ENCODE results near the gene CTDSPL. TPM values are rescaled to one million over a fixed set of nuclear protein-coding genes. Genes with fewer than 3 reads are reported as not detected.

CTDSPL gene
- total RNA-seq, 1 donor from 2014 or later: 43.0 TPM

- Histone ChIP-seq H3K9me3 (ENCODE audit: low read depth) (no peaks in the 10 kb centered on the region), H2AFZ (replicated peaks) (no peak overlapping the region), H3K4me2 (no peak overlapping the region), H3K27ac (no peak overlapping the region), H4K20me1 (ENCODE audit: low read depth) (peaks cover 37% of the 10 kb centered on the region), H3K36me3 (no peaks in the 10 kb centered on the region), H3K9ac (no peak overlapping the region), H3K27me3 (no peaks in the 10 kb centered on the region), H3K79me2 (ENCODE audit: low read depth) (no peaks in the 10 kb centered on the region), H3K4me3 (no peak overlapping the region), H3K4me1 (peaks cover 33% of the 10 kb centered on the region), H3F3A (ENCODE audit: low read depth) (peaks cover 2% of the 10 kb centered on the region)
- Mint-ChIP-seq H3K4me3 (no peak overlapping the region), H3K27ac (peak overlapping the region; percentile 6), H3K36me3 (peaks cover 7% of the 10 kb centered on the region), H3K9me3 (no peaks in the 10 kb centered on the region), H3K27me3 (ENCODE audit: insufficient read depth, low read depth) (peaks cover 3% of the 10 kb centered on the region), H3K4me1 (peaks cover 44% of the 10 kb centered on the region)
- TF ChIP-seq EZH2 (IDR thresholded peaks at IDR 0.05) (no peak), CTCF (IDR thresholded peaks at IDR 0.05) (no peak), EZH2phosphoT487 (IDR thresholded peaks at IDR 0.05) (no peak)
- DNase-seq (ENCODE audit: low spot score): no peak
Observed at GRCh38 chr3:37902674-37903073, 41.0 kb downstream of the CTDSPL start.

GRCh38 chr3:37903320-37903719, 41.6 kb downstream of the CTDSPL start:
- Histone ChIP-seq H3K9ac (no peak overlapping the region), H3F3A (ENCODE audit: low read depth) (peaks cover 4% of the 10 kb centered on the region), H3K27me3 (no peaks in the 10 kb centered on the region), H3K4me1 (peaks cover 38% of the 10 kb centered on the region), H3K27ac (no peak overlapping the region), H3K4me3 (no peak overlapping the region), H2AFZ (replicated peaks) (no peak overlapping the region), H3K9me3 (ENCODE audit: low read depth) (no peaks in the 10 kb centered on the region), H4K20me1 (ENCODE audit: low read depth) (peaks cover 43% of the 10 kb centered on the region), H3K79me2 (ENCODE audit: low read depth) (no peaks in the 10 kb centered on the region), H3K4me2 (no peak overlapping the region), H3K36me3 (no peaks in the 10 kb centered on the region)
- TF ChIP-seq EZH2phosphoT487 (IDR thresholded peaks at IDR 0.05) (no peak), CTCF (IDR thresholded peaks at IDR 0.05) (no peak), EZH2 (IDR thresholded peaks at IDR 0.05) (no peak)
- Mint-ChIP-seq H3K4me3 (no peak overlapping the region), H3K4me1 (peaks cover 51% of the 10 kb centered on the region), H3K27ac (peak overlapping the region; percentile 6), H3K9me3 (no peaks in the 10 kb centered on the region), H3K36me3 (peaks cover 7% of the 10 kb centered on the region), H3K27me3 (ENCODE audit: insufficient read depth, low read depth) (peaks cover 4% of the 10 kb centered on the region)
- DNase-seq (ENCODE audit: low spot score): no peak

GRCh38 chr3:37903734-37904133, 42.1 kb downstream of the CTDSPL start:
- Histone ChIP-seq H3K79me2 (ENCODE audit: low read depth) (no peaks in the 10 kb centered on the region), H4K20me1 (ENCODE audit: low read depth) (peaks cover 47% of the 10 kb centered on the region), H3K27me3 (no peaks in the 10 kb centered on the region), H3F3A (ENCODE audit: low read depth) (peaks cover 4% of the 10 kb centered on the region), H3K4me1 (peaks cover 38% of the 10 kb centered on the region), H3K36me3 (no peaks in the 10 kb centered on the region), H3K9me3 (ENCODE audit: low read depth) (no peaks in the 10 kb centered on the region), H3K4me2 (no peak overlapping the region), H3K4me3 (no peak overlapping the region), H2AFZ (replicated peaks) (no peak overlapping the region), H3K9ac (no peak overlapping the region), H3K27ac (no peak overlapping the region)
- TF ChIP-seq EZH2 (IDR thresholded peaks at IDR 0.05): no peak
- no peak for TF ChIP-seq CTCF (IDR thresholded peaks at IDR 0.05)
- TF ChIP-seq EZH2phosphoT487 (IDR thresholded peaks at IDR 0.05): no peak
- Mint-ChIP-seq H3K9me3 (no peaks in the 10 kb centered on the region), H3K27ac (no peak overlapping the region), H3K27me3 (ENCODE audit: insufficient read depth, low read depth) (peaks cover 4% of the 10 kb centered on the region), H3K4me1 (peaks cover 55% of the 10 kb centered on the region), H3K4me3 (no peak overlapping the region), H3K36me3 (peaks cover 7% of the 10 kb centered on the region)
- DNase-seq (ENCODE audit: low spot score): no peak

All from neural progenitor cell (in vitro differentiated cells).